IPS-18c (cell line): ENCODE data around the gene ANKRD37.
"Not testable (repeated sequence)": the region's sequence is repeated elsewhere in the genome, so short reads cannot be mapped to it uniquely, and the experiment has no call there.

Experiments used
- H3K4me3 ChIP-seq: 2 replicates; pipeline ENCODE4 v1.7.0; 2013; ENCODE audit warnings: low read depth, mild to moderate bottlenecking, low read length, moderate library complexity; ENCODE audit not compliant: insufficient read depth
- H3K9me3 ChIP-seq: one replicate; pipeline ENCODE4 v1.6.1; 2013; ENCODE audit warnings: mild to moderate bottlenecking, low read length, moderate library complexity; ENCODE audit not compliant: control insufficient read depth, insufficient read depth

ANKRD37 gene

GRCh38 chr4:185396724-185397385 lies at the start of gene ANKRD37:
Gene ANKRD37, plus strand, starts transcription at chr4:185396841. Its CDS starts 83 bp downstream, at chr4:185396924.
- Histone ChIP-seq H3K9me3 (no peaks in the 10 kb centered on the region), H3K4me3 (peak within 1 kb of the TSS; percentile 71)

- H3K9me3 ChIP-seq = no peaks in the 10 kb centered on the region
- H3K4me3 ChIP-seq = no peak overlapping the region
These were observed 49.6 kb upstream of the ANKRD37 start for GRCh38 chr4:185346975-185347601.

DNA sequence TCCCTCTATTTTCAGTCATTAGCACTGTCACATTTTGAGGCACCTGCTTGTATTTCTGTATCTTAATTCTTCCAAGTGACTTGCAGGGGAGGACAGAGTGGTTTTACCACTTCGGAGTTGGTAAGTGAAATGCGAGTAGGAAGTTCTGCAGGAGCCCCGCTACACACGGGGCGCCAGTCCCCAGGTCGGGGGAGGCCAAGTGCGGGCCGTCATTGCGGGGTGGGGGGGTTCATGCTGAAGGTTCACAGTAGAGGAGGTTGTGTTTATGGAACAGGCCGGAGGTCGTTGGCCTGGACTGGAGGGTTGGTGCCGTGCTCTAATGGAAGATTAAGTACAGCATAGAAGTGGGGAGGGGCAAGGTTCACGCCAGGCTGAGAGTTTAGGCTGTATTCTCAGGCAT lies 45.0 kb upstream of the ANKRD37 start:
- Histone ChIP-seq H3K4me3 (no peak overlapping the region), H3K9me3 (no peaks in the 10 kb centered on the region)

GRCh38 chr4:185352202-185352601 lies 44.4 kb upstream of the ANKRD37 start:
- H3K9me3 ChIP-seq = no peaks in the 10 kb centered on the region
- no peak overlapping the region for H3K4me3 ChIP-seq

- H3K4me3 ChIP-seq = no peak overlapping the region
- no peaks in the 10 kb centered on the region for H3K9me3 ChIP-seq
These were observed 43.9 kb upstream of the ANKRD37 start for GRCh38 chr4:185352741-185353140.

GRCh38 chr4:185357211-185357610 lies 39.4 kb upstream of the ANKRD37 start:
- H3K4me3 ChIP-seq = no peak overlapping the region
- H3K9me3 ChIP-seq = no peaks in the 10 kb centered on the region

DNA sequence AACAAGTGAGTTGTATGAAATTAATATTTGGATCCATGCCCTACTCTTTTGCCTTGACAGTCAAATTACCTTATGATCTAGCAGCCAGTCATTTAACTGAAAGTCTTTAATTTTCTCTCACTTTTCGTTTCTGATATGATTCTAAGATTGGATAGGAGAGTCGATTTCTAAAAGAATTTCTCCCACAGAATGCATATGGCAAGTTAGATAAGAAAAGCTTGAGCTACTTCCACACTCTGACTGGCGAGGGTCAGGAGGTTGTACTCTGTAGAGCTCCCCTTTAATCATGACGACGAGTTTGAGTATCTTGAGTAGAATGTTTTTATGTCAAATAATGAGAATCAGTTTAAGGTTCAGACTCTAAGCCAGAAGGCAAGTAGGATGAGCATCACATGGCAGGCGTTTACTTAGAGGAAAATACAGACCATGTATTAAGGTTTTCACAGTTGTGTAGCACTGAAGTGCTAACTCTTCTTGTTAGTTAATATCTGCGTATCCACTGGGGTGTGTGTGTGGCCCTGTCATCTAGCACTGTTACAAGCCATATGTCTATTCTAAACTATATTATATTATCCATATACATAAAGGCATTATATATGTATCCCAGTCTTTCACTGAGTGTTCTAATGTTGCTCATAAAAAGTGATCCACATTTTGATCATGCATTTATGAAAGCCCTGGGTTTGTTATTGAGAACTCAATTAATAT lies 38.8 kb upstream of the ANKRD37 start:
- Histone ChIP-seq H3K9me3 (no peaks in the 10 kb centered on the region), H3K4me3 (no peak overlapping the region)

GRCh38 chr4:185358514-185358913 lies 38.1 kb upstream of the ANKRD37 start:
- no peak overlapping the region for H3K4me3 ChIP-seq
- no peaks in the 10 kb centered on the region for H3K9me3 ChIP-seq

- no peak overlapping the region for H3K4me3 ChIP-seq
These were observed 37.7 kb upstream of the ANKRD37 start for GRCh38 chr4:185358959-185359358.

GRCh38 chr4:185359767-185360446 lies 36.7 kb upstream of the ANKRD37 start:
- no peaks in the 10 kb centered on the region for H3K9me3 ChIP-seq
- no peak overlapping the region for H3K4me3 ChIP-seq

More at GRCh38 chr4:185358959-185359358, 37.7 kb upstream of the ANKRD37 start:
- no peaks in the 10 kb centered on the region for H3K9me3 ChIP-seq

DNA sequence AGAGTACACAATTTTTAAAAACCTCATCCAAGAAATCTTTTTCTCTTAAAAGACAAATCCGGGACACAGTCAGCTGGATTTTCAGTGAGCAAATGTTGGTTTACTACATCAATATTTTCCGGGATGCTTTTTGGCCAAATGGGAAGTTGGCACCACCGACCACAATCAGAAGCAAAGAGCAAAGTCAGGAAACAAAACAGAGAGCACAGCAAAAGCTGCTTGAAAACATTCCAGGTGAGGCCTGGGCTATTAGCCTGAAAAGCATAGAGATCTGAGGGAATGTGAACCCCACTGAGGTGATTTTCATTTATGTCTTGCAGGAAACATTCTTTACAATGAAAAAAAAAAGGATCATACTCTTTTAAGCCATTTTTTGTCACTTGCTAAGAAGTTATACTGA lies 34.8 kb upstream of the ANKRD37 start:
- H3K9me3 ChIP-seq = no peaks in the 10 kb centered on the region
- H3K4me3 ChIP-seq = no peak overlapping the region

DNA sequence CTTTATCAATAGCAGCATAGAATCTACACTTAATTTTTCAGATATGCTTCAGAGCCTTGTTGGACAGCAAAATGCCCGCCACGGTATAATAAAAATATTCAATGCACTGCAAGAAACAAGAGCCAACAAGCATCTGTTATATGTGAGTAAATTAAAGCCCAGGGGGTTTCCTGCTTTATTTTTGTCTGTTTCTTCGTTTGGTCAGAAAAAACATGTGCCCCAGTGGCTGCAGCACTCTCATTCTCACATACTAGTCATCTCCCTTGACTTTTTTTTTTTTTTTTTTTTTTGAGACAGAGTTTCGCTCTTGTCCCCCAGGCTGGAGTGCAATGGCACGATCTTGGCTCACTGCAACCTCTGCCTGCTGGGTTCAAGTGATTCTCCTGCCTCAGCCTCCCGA lies 34.1 kb upstream of the ANKRD37 start:
- not testable (repeated sequence) for H3K4me3 ChIP-seq, H3K9me3 ChIP-seq

- no peaks in the 10 kb centered on the region for H3K9me3 ChIP-seq
- H3K4me3 ChIP-seq = no peak overlapping the region
These were observed 33.4 kb upstream of the ANKRD37 start for GRCh38 chr4:185363251-185363650.

DNA sequence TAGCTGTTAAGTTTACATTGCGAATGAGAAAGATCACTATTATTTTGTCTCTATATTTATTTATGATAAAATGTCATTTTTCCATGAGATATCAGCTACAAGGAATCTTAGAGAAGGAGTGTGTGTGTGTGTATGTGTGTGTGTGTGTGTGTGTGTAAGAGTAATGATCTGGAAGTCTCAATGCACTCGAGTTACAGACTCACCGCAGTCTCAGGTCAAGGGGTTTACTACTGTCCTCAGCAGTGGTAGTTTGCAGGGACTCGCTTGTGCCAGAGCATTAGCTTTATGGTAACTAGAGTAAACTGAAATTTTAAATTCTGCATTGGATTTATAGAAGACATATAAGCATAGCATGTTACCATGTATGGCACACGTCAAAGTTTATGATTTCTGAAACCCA lies 31.8 kb upstream of the ANKRD37 start:
- no peaks in the 10 kb centered on the region for H3K9me3 ChIP-seq

DNA sequence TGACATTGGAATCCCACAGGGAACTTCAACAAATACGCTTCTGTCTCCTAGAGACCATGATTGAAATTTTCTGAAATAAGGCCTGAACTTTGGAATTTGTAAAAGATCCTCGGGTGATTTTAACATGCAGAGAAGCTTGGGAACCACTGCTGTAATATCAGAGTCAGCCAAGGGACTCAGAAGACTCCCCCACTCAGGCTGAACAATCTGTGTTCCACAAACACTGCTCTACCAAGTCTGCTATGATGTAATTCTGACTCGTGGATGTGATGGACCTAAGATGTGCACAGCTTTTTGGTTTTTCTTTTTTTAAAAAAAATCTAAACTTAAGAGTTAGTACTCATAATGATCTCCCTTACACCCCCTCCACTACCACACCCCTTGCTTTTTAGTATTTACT lies 26.9 kb upstream of the ANKRD37 start:
- Histone ChIP-seq H3K9me3 (no peaks in the 10 kb centered on the region), H3K4me3 (no peak overlapping the region)

More for the DNA sequence above, 31.8 kb upstream of the ANKRD37 start:
- H3K4me3 ChIP-seq = no peak overlapping the region

GRCh38 chr4:185370268-185370949 lies 26.2 kb upstream of the ANKRD37 start:
- Histone ChIP-seq H3K9me3 (no peaks in the 10 kb centered on the region), H3K4me3 (no peak overlapping the region)

- Histone ChIP-seq H3K4me3 (no peak overlapping the region), H3K9me3 (no peaks in the 10 kb centered on the region)
These were observed 24.9 kb upstream of the ANKRD37 start for GRCh38 chr4:185371702-185372101.
